ENCODE results near the gene SCNN1B.

- TF ChIP-seq CTCF (conservative IDR thresholded peaks at IDR 0.05 in 1 of 2, IDR thresholded peaks at IDR 0.05 in 1 of 2; ENCODE audit: low read depth in 1 of 2, low read length in 2 of 2) (no peak), EZH2 (IDR thresholded peaks at IDR 0.05; ENCODE audit: low read length, missing control alignments) (no peak)
Measured at GRCh38 chr16:23284584-23284983, 17.5 kb upstream of the SCNN1B start.
